ENCODE measurements around the gene TDRD7.

TDRD7 gene

DNA sequence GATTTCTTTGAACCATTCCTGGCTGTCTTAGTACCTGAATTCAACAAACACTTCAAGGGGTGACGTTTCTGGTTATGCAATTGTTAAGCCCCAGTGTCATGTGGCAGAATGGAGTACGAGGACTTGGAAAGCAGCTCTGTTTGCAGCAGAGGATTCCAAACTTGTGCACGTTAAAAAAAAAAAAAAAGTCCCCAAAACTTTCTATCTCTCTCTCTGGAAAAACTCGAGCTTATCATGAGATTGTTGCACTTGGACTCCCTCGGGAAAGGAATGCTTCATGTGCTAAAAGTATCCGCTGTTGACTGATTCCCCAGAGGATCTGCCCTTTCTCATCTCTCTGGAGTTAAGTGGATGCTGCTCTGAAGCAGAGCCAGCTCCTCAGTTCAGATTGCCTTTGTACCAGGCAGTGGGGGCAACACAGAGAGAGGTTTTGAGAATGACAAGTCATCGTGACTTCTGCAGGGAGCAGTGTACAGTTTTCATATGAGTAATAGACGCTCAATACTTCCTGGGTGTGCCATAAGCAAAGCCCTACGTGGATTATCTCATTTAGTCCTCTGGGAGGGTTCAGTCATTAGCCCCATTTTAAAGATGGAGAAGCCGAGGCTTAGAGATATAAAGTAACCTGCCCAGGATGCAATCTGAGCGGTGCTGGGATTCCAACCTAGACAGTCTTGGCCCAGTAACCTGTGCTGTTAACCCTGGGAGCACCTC is 117.6 kb downstream of the TDRD7 start:
- DNase-seq: no peak

GRCh38 chr9:97531888-97532376 is 120.0 kb downstream of the TDRD7 start:
- DNase-seq: no peak

DNA sequence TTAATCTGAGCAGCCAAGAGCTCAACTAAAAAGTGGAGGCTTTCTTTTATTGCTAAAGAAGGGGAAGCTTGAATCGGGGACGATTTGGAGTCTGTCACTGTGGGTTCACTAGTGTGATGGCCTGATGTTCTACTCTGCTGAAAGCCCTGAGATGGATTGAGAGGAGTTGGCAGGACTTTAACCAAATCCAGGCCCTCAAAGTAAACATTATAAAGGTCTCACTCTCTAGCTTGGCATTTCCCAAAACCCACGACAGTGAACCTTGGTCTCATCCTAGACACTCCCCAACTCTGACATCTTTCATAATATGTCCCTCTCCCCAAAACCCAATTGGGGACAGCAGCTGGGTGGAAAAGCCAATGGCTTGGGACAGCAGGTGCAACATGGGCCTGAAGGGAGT is 122.3 kb downstream of the TDRD7 start:
- no peak for DNase-seq

GRCh38 chr9:97534961-97535594 is 123.2 kb downstream of the TDRD7 start:
- DNase-seq: no peak

- DNase-seq: no peak
Observed at GRCh38 chr9:97535771-97536170, 123.9 kb downstream of the TDRD7 start.

DNA sequence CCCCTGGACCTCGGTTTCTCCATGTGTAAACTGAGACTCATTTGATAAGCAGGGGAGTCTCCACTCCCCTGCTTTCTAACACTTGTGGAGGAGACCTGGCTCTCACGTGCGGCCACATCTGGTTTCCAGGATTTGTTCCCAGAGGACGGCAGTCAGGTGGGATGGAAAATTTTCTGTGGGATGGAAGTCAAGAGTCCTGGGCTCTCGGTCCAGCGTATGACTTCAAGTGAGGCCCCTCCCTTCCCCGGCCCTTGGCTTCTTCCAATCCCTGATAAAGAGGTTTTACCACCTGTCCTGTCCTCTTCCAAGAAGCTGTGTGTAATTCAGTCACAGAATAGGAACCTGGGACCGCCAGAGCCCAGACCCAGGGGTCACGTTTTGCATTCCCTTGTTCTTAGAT is 124.6 kb downstream of the TDRD7 start:
- DNase-seq: no peak

GRCh38 chr9:97543561-97543960 is 131.7 kb downstream of the TDRD7 start:
- no peak for DNase-seq

- DNase-seq: peak in 1 of 14 donors; percentile 80
Observed at GRCh38 chr9:97545486-97545885, 133.6 kb downstream of the TDRD7 start.
